ENCODE measurements around the gene ADAMTS12.

DNA sequence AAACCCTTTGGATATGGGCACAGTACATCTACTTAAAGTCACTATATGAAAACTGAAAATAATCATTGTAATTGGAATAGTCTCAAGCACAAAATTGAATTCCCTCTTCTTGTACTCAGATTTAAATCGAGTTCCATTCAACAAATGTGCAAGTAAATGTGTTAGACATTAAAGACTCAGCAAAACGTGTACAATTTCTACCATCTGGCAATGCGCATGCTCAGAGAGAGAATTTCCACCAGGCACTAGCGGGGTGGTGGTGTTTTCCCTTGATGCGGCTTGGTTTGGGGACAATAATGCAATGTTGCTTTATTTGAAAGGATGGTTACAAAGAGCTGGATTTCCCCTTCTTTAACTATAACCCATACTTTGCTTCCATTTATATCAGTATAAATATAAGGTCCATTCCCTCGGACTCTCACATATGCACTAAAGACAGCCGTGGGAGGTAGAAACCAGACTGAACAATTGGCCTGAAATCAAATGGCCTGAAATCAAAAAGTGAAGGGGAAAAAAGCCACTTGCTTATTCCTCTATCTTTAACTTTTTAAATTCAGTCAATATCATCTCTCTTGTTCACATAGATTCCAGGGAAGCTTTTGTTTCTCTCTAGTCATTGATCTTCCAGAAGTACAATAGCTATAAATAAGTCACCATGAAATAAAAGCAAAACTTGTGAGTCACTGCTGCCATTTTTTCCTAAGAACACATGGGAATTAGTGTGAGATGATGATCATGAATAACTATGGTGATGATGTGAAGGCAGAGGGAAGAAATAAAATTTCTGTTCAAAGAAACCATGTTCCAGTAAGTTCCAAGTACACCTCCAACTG lies 59.2 kb downstream of the ADAMTS12 start:
- TF ChIP-seq EZH2 (IDR thresholded peaks at IDR 0.05; ENCODE audit: low read depth, unreplicated experiment) (no peak), CREB1 (CRISPR knock-in tag; IDR thresholded peaks at IDR 0.05; ENCODE audit: low read depth) (no peak), EZH2phosphoT487 (IDR thresholded peaks at IDR 0.05; ENCODE audit: unreplicated experiment) (no peak), NANOG (IDR thresholded peaks at IDR 0.05; ENCODE audit: borderline replicate concordance) (no peak), POLR2AphosphoS5 (IDR thresholded peaks at IDR 0.05; ENCODE audit: low read depth) (no peak), JUNB (IDR thresholded peaks at IDR 0.05; ENCODE audit: unreplicated experiment) (no peak), ZNF331 (CRISPR knock-in tag; IDR thresholded peaks at IDR 0.05; ENCODE audit: low read depth) (no peak)
- TF ChIP-seq, protein P1, sequence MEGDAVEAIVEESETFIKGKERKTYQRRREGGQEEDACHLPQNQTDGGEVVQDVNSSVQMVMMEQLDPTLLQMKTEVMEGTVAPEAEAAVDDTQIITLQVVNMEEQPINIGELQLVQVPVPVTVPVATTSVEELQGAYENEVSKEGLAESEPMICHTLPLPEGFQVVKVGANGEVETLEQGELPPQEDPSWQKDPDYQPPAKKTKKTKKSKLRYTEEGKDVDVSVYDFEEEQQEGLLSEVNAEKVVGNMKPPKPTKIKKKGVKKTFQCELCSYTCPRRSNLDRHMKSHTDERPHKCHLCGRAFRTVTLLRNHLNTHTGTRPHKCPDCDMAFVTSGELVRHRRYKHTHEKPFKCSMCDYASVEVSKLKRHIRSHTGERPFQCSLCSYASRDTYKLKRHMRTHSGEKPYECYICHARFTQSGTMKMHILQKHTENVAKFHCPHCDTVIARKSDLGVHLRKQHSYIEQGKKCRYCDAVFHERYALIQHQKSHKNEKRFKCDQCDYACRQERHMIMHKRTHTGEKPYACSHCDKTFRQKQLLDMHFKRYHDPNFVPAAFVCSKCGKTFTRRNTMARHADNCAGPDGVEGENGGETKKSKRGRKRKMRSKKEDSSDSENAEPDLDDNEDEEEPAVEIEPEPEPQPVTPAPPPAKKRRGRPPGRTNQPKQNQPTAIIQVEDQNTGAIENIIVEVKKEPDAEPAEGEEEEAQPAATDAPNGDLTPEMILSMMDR (conservative IDR thresholded peaks at IDR 0.05; ENCODE audit: low read depth in 2 of 2) = no peak
- TF ChIP-seq, protein P2, sequence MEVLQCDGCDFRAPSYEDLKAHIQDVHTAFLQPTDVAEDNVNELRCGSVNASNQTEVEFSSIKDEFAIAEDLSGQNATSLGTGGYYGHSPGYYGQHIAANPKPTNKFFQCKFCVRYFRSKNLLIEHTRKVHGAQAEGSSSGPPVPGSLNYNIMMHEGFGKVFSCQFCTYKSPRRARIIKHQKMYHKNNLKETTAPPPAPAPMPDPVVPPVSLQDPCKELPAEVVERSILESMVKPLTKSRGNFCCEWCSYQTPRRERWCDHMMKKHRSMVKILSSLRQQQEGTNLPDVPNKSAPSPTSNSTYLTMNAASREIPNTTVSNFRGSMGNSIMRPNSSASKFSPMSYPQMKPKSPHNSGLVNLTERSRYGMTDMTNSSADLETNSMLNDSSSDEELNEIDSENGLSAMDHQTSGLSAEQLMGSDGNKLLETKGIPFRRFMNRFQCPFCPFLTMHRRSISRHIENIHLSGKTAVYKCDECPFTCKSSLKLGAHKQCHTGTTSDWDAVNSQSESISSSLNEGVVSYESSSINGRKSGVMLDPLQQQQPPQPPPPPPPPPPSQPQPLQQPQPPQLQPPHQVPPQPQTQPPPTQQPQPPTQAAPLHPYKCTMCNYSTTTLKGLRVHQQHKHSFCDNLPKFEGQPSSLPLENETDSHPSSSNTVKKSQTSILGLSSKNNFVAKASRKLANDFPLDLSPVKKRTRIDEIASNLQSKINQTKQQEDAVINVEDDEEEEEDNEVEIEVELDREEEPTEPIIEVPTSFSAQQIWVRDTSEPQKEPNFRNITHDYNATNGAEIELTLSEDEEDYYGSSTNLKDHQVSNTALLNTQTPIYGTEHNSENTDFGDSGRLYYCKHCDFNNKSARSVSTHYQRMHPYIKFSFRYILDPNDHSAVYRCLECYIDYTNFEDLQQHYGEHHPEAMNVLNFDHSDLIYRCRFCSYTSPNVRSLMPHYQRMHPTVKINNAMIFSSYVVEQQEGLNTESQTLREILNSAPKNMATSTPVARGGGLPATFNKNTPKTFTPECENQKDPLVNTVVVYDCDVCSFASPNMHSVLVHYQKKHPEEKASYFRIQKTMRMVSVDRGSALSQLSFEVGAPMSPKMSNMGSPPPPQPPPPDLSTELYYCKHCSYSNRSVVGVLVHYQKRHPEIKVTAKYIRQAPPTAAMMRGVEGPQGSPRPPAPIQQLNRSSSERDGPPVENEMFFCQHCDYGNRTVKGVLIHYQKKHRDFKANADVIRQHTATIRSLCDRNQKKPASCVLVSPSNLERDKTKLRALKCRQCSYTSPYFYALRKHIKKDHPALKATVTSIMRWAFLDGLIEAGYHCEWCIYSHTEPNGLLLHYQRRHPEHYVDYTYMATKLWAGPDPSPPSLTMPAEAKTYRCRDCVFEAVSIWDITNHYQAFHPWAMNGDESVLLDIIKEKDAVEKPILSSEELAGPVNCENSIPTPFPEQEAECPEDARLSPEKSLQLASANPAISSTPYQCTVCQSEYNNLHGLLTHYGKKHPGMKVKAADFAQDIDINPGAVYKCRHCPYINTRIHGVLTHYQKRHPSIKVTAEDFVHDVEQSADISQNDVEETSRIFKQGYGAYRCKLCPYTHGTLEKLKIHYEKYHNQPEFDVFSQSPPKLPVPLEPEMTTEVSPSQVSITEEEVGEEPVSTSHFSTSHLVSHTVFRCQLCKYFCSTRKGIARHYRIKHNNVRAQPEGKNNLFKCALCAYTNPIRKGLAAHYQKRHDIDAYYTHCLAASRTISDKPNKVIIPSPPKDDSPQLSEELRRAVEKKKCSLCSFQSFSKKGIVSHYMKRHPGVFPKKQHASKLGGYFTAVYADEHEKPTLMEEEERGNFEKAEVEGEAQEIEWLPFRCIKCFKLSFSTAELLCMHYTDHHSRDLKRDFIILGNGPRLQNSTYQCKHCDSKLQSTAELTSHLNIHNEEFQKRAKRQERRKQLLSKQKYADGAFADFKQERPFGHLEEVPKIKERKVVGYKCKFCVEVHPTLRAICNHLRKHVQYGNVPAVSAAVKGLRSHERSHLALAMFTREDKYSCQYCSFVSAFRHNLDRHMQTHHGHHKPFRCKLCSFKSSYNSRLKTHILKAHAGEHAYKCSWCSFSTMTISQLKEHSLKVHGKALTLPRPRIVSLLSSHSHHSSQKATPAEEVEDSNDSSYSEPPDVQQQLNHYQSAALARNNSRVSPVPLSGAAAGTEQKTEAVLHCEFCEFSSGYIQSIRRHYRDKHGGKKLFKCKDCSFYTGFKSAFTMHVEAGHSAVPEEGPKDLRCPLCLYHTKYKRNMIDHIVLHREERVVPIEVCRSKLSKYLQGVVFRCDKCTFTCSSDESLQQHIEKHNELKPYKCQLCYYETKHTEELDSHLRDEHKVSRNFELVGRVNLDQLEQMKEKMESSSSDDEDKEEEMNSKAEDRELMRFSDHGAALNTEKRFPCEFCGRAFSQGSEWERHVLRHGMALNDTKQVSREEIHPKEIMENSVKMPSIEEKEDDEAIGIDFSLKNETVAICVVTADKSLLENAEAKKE (CRISPR knock-in tag; IDR thresholded peaks at IDR 0.05) = no peak
- TF ChIP-seq, protein P3, sequence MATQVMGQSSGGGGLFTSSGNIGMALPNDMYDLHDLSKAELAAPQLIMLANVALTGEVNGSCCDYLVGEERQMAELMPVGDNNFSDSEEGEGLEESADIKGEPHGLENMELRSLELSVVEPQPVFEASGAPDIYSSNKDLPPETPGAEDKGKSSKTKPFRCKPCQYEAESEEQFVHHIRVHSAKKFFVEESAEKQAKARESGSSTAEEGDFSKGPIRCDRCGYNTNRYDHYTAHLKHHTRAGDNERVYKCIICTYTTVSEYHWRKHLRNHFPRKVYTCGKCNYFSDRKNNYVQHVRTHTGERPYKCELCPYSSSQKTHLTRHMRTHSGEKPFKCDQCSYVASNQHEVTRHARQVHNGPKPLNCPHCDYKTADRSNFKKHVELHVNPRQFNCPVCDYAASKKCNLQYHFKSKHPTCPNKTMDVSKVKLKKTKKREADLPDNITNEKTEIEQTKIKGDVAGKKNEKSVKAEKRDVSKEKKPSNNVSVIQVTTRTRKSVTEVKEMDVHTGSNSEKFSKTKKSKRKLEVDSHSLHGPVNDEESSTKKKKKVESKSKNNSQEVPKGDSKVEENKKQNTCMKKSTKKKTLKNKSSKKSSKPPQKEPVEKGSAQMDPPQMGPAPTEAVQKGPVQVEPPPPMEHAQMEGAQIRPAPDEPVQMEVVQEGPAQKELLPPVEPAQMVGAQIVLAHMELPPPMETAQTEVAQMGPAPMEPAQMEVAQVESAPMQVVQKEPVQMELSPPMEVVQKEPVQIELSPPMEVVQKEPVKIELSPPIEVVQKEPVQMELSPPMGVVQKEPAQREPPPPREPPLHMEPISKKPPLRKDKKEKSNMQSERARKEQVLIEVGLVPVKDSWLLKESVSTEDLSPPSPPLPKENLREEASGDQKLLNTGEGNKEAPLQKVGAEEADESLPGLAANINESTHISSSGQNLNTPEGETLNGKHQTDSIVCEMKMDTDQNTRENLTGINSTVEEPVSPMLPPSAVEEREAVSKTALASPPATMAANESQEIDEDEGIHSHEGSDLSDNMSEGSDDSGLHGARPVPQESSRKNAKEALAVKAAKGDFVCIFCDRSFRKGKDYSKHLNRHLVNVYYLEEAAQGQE (IDR thresholded peaks at IDR 0.05; ENCODE audit: unreplicated experiment) = no peak
- TF ChIP-seq, protein P4, sequence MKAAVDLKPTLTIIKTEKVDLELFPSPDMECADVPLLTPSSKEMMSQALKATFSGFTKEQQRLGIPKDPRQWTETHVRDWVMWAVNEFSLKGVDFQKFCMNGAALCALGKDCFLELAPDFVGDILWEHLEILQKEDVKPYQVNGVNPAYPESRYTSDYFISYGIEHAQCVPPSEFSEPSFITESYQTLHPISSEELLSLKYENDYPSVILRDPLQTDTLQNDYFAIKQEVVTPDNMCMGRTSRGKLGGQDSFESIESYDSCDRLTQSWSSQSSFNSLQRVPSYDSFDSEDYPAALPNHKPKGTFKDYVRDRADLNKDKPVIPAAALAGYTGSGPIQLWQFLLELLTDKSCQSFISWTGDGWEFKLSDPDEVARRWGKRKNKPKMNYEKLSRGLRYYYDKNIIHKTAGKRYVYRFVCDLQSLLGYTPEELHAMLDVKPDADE (IDR thresholded peaks at IDR 0.05) = no peak

Measured in GM23338 (cell line).